GM18519 (cell line): ENCODE data around the gene IFNAR2.

Experiments
- ATAC-seq: cut with Tn5 transposase; IDR thresholded peaks from one replicate; pipeline ENCODE4 v1.9.1; 2021; ENCODE audit warnings: mild to moderate bottlenecking, moderate library complexity; ENCODE audit not compliant: unreplicated experiment, low FRiP score

The IFNAR2 gene

DNA sequence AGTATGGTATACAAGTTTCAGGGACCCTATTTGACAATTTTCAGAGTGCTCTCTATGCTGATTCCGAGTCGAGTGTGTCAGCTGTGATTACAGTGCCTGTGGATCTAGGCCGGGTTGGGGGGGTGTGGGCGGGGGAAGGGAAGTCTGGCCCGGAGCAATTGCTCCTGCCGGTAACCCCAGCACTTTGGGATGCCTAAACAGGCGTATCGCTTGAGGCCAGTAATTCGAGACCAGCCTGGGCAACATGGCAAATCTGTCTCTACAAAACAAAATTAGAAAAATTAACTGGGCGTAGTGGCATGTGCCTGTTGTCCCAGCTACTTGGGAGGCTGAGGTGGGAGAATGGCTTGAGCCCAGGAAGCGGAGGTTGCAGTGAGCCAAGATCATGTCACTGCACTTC lies 34.8 kb downstream of the IFNAR2 start:
- no peak for ATAC-seq

DNA sequence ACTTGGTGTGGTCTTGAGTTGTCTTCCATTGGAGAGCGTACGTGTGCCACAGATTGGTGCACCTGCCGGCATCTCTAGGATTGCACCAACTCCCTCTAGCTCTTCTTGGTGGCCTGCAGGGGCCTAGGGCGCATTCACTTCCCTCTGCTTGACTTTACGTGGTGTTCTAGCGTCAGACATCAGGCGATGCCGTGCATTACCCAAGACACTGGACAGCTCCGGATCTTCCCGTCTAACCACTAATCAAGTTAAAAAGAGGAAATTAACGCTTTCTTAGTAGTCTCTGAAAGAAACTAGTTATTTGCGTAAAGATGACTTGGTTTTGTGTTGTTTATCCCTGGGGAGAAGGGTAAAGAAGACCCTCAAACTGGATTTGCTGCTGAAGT lies 35.9 kb downstream of the IFNAR2 start:
- no peak for ATAC-seq

DNA sequence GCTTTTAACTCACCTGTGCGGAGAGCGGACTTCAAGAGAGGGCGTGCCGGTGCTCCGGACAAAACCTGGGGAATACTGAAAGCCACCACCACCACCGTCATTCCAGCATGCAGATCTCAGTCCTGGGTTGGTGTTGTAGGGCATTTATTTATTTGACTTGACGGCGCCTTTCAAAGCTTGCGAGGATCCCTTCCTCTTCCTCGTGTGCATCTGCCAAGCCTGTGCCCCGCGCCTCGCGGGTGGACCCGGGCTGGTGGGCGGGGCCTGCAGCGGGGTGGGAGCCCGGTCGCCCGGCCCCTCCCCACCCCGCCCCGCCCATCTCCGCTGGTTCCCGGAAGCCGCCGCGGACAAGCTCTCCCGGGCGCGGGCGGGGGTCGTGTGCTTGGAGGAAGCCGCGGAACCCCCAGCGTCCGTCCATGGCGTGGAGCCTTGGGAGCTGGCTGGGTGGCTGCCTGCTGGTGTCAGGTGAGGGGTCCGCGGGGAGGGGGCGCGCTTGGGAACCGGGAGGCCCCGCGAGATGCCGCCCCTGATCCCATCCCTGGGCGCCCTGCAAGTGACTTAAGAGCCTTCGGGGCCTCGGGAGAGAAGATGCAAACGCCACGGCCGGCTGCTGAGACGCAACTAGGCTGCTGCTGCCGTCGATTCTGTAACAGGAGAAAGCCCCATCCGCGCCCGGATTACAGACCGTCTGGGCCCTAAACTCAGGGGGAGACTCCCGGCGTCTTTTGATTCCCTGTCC lies 36.5 kb downstream of the IFNAR2 start, which contains the start of gene IL10RB:
Gene IL10RB (plus strand): TSS at position 318 of the 739 bp plus-strand sequence. CDS start 99 bp downstream, at position 417.
- ATAC-seq: no peak

DNA sequence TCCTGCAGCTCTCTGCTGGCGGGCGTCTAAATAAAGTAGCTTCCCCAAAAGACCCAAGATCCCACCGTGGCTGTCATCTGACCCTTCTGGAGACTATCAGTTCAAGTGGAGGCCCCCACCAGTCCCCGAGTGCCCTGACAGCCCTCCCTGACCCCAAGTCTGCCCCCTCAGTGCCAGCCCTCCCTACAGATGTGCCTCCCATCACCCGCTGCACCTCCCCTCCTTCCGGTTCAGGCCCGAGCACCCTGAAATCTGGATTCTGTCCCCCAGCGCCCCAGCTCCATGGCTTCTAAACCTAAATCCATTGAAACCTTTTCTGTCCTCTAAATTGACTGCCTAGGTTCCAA lies 37.0 kb downstream of the IFNAR2 start:
- ATAC-seq: no peak

DNA sequence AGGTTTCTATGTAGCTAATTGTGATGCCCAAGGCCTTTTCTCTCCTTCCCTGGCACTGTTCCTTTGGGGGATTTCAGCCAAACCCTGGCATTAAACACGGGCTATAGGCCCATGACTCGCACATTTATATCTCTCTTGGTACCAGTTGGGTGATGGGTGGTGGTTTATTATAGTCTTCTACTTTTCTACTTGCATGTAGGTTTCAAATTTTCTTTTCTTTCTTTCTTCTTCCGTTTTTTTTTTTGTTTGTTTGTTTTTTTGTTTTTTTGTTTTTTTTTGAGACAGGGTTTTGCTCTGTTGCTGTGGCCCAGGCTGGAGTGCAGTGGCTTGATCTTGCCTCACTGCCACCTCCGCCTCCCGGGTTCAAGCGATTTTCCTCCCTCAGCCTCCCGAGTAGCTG lies 37.5 kb downstream of the IFNAR2 start:
- no peak for ATAC-seq

DNA sequence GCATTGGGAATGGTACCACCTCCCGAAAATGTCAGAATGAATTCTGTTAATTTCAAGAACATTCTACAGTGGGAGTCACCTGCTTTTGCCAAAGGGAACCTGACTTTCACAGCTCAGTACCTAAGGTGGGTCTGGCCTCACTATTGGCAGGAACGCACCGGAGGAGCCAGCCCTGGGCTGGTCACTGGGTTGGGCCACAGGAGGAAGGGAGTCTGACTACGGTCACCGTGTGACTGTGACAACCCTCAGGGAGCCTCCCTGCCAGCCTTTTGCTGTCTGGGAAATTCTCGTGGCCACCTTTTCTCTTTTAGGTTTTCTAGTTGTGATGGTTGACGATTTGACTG lies 38.6 kb downstream of the IFNAR2 start:
- no peak for ATAC-seq

DNA sequence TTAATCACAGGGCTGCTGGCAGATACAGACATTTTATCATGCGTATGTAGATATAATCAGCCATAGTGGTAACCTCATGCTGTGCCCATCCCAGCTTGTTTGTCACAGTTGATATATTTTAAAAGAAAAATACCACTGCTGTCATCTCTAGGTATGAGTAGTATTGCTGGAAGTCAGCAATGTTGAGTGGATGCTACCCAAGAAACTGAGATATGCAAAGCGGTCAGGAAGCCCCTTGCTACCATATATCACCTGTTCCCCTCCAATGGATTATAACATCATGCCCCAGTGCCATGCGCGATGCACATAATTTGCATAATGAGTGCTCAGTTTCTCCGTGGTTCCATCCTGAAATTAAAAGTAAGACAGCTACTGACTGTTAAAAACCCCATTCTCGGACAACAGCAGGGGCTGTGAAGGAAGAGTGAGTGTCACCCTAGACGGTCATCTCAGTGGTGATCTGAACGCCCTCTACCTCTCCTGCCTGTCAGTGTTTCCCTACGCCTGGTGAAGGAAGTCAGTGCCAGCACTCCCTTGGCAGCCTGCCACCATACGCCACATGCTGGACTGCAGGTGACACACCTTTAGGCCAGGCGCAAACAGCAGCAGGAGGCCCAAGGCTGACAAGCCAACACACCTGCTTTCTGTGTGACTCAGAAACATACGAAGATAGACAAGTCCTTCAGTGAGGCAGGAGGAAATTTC lies 39.2 kb downstream of the IFNAR2 start:
- peak; percentile 64 for ATAC-seq

DNA sequence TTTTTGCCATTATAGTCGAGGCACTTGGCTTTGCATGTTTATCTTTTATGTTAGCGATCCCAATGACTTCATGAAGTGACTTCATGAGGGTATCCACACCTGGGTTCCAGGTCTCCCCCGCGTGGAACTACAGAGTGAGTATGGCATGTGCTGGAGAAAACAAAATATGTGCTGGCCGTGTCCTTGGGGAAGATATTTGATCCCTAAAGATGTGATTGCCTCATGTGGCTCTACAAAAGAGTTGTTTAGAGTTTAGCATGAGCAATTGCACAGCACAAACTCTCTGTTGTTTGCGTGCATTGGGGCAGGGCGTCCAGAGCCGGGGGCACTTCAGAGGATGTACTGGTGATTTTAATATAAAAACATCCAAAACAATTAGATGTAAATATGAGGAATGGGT lies 41.2 kb downstream of the IFNAR2 start:
- ATAC-seq: no peak

DNA sequence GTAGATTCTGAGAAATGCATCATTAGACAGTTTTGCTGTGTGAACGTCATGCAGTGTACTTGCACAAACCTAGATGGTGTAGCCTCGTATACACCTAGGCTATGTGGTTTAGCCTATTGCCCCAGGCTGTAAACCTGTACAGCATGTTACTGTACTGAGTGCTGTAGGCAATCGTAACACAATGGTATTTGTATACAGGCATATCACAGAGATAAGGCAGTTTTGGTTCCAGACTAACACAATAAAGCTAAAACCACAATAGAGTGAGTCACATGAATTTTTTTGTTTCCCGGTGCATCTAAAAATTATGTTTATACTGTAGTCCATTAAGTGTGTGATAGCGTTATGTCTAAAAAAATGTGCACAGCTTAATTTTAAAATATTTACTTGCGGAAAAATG lies 43.3 kb downstream of the IFNAR2 start:
- ATAC-seq: no peak

DNA sequence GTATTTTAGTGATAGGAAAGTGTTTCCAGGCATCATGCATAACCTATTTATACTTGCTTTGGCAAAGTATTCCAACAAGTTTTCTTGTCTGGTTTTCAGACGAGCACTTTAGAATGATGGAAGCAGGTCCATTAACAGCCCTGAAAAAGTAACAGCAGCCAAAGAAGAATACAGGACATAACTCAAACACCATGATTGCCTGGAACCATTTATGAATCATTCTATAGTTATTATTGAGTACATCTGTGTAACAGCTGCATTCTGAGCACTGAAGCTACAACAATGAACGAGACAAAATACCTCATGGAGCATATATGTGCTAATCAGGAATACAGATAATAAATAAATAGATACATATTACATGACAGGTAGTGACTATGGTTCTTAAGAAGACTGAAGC lies 49.0 kb downstream of the IFNAR2 start:
- no peak for ATAC-seq

DNA sequence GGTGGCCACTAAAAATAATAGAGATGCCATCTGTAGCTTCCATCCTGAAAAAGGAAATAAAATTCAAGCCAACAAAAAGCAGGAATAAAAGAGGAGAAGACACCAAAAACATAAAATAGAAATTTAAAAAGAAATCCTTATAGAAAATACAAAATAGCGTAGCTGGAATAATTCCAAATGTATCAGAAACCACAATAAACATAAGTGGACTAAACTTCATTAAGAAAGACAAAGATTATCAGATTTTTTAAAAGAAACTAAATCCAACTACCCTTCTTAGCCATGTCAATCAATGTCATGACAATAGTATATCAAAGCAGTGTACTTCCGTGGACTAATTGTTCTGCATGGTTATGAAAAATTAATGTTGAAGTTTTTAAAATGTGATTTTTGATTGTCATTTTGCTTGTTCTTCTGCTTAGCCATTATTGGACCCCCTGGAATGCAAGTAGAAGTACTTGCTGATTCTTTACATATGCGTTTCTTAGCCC lies 49.6 kb downstream of the IFNAR2 start:
- ATAC-seq: no peak
